Daoy (cell line): ENCODE data around the gene PPP2R3A. TPM values are rescaled to one million over a fixed set of nuclear protein-coding genes. Genes with fewer than 3 reads are reported as not detected.

Source experiments
- DNase-seq: peaks from one replicate; pipeline ENCODE4 v3.0.0-alpha.2; 2015; ENCODE audit warnings: low read depth
- total RNA-seq: library from RNA; depleted of rRNA; stranded (reverse); fragments of >200 nt; shearing (Covaris generic); gene quantifications from 2 replicates; pipeline ENCODE4 v1.2.3, GENCODE V29; 2014; rRNA removed

PPP2R3A gene
- total RNA-seq, 1 experiment from 2014 or later, result 6.5 TPM

GRCh38 chr3:136195258-136196063 is 229.9 kb downstream of the PPP2R3A start:
- peak; percentile 84 for DNase-seq

- DNase-seq, result no peak
Observed at GRCh38 chr3:136196064-136196400, 230.5 kb downstream of the PPP2R3A start, which contains the start of gene MSL2. Gene MSL2 (minus strand): TSS chr3:136196335. CDS start chr3:136195113, 1,222 bp downstream.

- peak; percentile 100 for DNase-seq
Observed at GRCh38 chr3:136196401-136197158, 231.1 kb downstream of the PPP2R3A start.

GRCh38 chr3:136197159-136197793 is 231.7 kb downstream of the PPP2R3A start:
- DNase-seq, result no peak

Other genes starting within 250 kb of the PPP2R3A start
- gene MSL2, start 230.6 kb downstream of the PPP2R3A start, total RNA-seq, result 5.1 and 24.9 TPM in 2 replicates